Transverse colon (tissue), 4 donors: ENCODE data around the gene RUFY4. TPM values are rescaled to one million over a fixed set of nuclear protein-coding genes. Genes with fewer than 3 reads are reported as not detected.

Source experiments
- DNase-seq: peaks from one replicate; pipeline ENCODE4 v3.0.0-alpha.2; 2019
- H3K27ac ChIP-seq, 4 donors: fragments of 200-600 bp; sonication (generic); 2 replicates each; pipeline ENCODE4 v1.5.1; 2016 to 2018; ENCODE audit warnings: inconsistent platforms in 4 of 4
- H3K27me3 ChIP-seq: fragments of 200-600 bp; sonication (generic); 2 replicates; pipeline ENCODE4 v1.5.1; 2017; ENCODE audit warnings: inconsistent platforms
- H3K36me3 ChIP-seq, 4 donors: fragments of 200-600 bp; sonication (generic); 2 replicates each; pipeline ENCODE4 v1.5.1; 2017 to 2019; ENCODE audit warnings: inconsistent platforms in 4 of 4
- H3K4me1 ChIP-seq, 4 donors: fragments of 200-600 bp; sonication (generic); 2 replicates each; pipeline ENCODE4 v1.5.1; 2017 to 2020; ENCODE audit warnings: inconsistent platforms in 4 of 4
- H3K4me3 ChIP-seq, 4 donors: fragments of 200-600 bp; sonication (generic); 1 replicate in 1 of 4; 2 replicates in 3 of 4; pipeline versions ENCODE4 v1.5.1 to v1.6.1; 2017 to 2019; ENCODE audit warnings: inconsistent platforms in 4 of 4
- H3K9me3 ChIP-seq, 2 donors: fragments of 200-600 bp; sonication (generic); 2 replicates each; pipeline ENCODE4 v1.5.1; 2017 to 2019; ENCODE audit warnings: inconsistent platforms in 2 of 2
- CTCF ChIP-seq, 5 experiments: fragments of 200-600 bp in 3 of 5; fragments of 450-650 bp in 2 of 5; sonication (generic) in 3 of 5; IDR thresholded peaks; 1 replicate in 2 of 5; 2 replicates in 3 of 5; pipeline ENCODE4 v1.5.1; 2016 to 2017; ENCODE audit warnings: antibody characterized with exemption in 5 of 5, inconsistent platforms in 3 of 5, mild to moderate bottlenecking in 2 of 5, moderate library complexity in 1 of 5
- EP300 ChIP-seq: sonication (generic); formaldehyde crosslinking; IDR thresholded peaks from one replicate; pipeline ENCODE4 v1.6.1; 2017; ENCODE audit warnings: antibody characterized with exemption, low read depth
- POLR2A ChIP-seq: fragments of 450-650 bp; IDR thresholded peaks from one replicate; pipeline ENCODE4 v1.6.1; 2016; ENCODE audit warnings: antibody characterized with exemption, mild to moderate bottlenecking, moderate library complexity
- POLR2AphosphoS5 ChIP-seq, 3 donors: sonication (generic); formaldehyde crosslinking; IDR thresholded peaks; one replicate each; pipeline ENCODE4 v1.6.1; 2016; ENCODE audit warnings: antibody characterized with exemption in 3 of 3
- WGBS, 2 donors: methylation state at CpG; one replicate each; pipeline ENCODE4 v1.1.5; 2018; ENCODE audit warnings: low coverage in 1 of 2; 5-methylcytosine and 5-hydroxymethylcytosine counted together
- in situ Hi-C, 4 donors: fragments of 200-750 bp; cut with MboI; loops; one replicate each; pipeline versions ENCODE4 v1.15.0 to v1.15.1; 2017; ENCODE audit warnings: low sequenced_read_pairs in 3 of 4, low pct_ligation_motif_present in 1 of 4, low pct_unique_long_range_greater_than_20kb in 1 of 4
- intact Hi-C: fragments of 100-400 bp; cut with DNase I; formaldehyde crosslinking; loops from one replicate; pipeline ENCODE4 v1.15.1; 2023; ENCODE audit warnings: low total_unique reads
- total RNA-seq, 4 donors: library from RNA; depleted of rRNA; stranded (reverse); fragments of >200 nt; gene quantifications; one replicate each; pipeline ENCODE4 v1.1.0, GENCODE V29; 2016

The RUFY4 gene
- total RNA-seq, 4 donors from 2014 or later, result 1.9 TPM; not detected in 3

GRCh38 chr2:218021536-218022071, 47.4 kb upstream of the RUFY4 start:
- WGBS, 2 donors, result 66 to 84% methylated on average over 4 to 12 of the region's 12 CpGs
- H3K36me3 ChIP-seq, result no peaks in the 10 kb centered on the region
- no peaks in the 10 kb centered on the region for H3K27me3 ChIP-seq
- no peaks in the 10 kb centered on the region for H3K9me3 ChIP-seq
- peaks cover 0 to 5% (median 0%) of the 10 kb centered on the region in 4 donors for H3K4me1 ChIP-seq
- intact Hi-C loops (no loop called here), in situ Hi-C loops (loop anchor here in 1 of 4 donors (25.0 kb wide), 1 partner anchor 234 kb away; no protein-coding TSS in a partner anchor)
- H3K4me3 ChIP-seq, result no peak overlapping the region
- no peak for TF ChIP-seq POLR2AphosphoS5 (IDR thresholded peaks at IDR 0.05)
- TF ChIP-seq EP300, result no peak
- no peak for TF ChIP-seq CTCF (IDR thresholded peaks at IDR 0.05)
- no peak for TF ChIP-seq POLR2A
- H3K27ac ChIP-seq, result no peak overlapping the region
- DNase-seq, result no peak

- H3K4me3 ChIP-seq, result no peak overlapping the region
- H3K27ac ChIP-seq, result no peak overlapping the region
- H3K27me3 ChIP-seq, result no peaks in the 10 kb centered on the region
- in situ Hi-C loops (loop anchor here in 1 of 4 donors (25.0 kb wide), 1 partner anchor 235 kb away; no protein-coding TSS in a partner anchor), intact Hi-C loops (no loop called here)
- 85% methylated on average over 9 of the region's 10 CpGs; no CpG with 5 or more reads in 1 of the 2 donors for WGBS, 2 donors
- no peaks in the 10 kb centered on the region for H3K9me3 ChIP-seq
- TF ChIP-seq POLR2A, result no peak
- no peak for TF ChIP-seq EP300
- TF ChIP-seq POLR2AphosphoS5 (IDR thresholded peaks at IDR 0.05), result no peak
- no peak for TF ChIP-seq CTCF (IDR thresholded peaks at IDR 0.05)
- H3K4me1 ChIP-seq, result peaks cover 0 to 5% (median 0%) of the 10 kb centered on the region in 4 donors
- H3K36me3 ChIP-seq, result no peaks in the 10 kb centered on the region
- DNase-seq, result no peak
Measured at GRCh38 chr2:218022131-218022850, 46.8 kb upstream of the RUFY4 start.

- Histone ChIP-seq H3K27ac (no peak overlapping the region), H3K27me3 (no peaks in the 10 kb centered on the region), H3K9me3 (no peaks in the 10 kb centered on the region), H3K36me3 (no peaks in the 10 kb centered on the region), H3K4me1 (peaks cover 0 to 2% (median 0%) of the 10 kb centered on the region in 4 donors), H3K4me3 (no peak overlapping the region)
- in situ Hi-C loops (loop anchor here in 1 of 4 donors (25.0 kb wide), 1 partner anchor 236 kb away; no protein-coding TSS in a partner anchor), intact Hi-C loops (no loop called here)
- TF ChIP-seq POLR2A, result no peak
- TF ChIP-seq EP300, result no peak
- no peak for TF ChIP-seq POLR2AphosphoS5 (IDR thresholded peaks at IDR 0.05)
- TF ChIP-seq CTCF (IDR thresholded peaks at IDR 0.05), result no peak
- whole genome bisulfite sequencing, 2 donors, result 60 to 77% methylated on average over 1 to 7 of the region's 7 CpGs
- DNase-seq, result no peak
Measured at GRCh38 chr2:218022851-218023530, 46.1 kb upstream of the RUFY4 start.

GRCh38 chr2:218023636-218024035, 45.4 kb upstream of the RUFY4 start:
- no peak overlapping the region for H3K4me3 ChIP-seq
- in situ Hi-C loops (loop anchor here in 1 of 4 donors (25.0 kb wide), 1 partner anchor 236 kb away; no protein-coding TSS in a partner anchor), intact Hi-C loops (no loop called here)
- no peak for DNase-seq
- no peak overlapping the region for H3K27ac ChIP-seq
- no peaks in the 10 kb centered on the region for H3K27me3 ChIP-seq
- WGBS, 2 donors, result 77 to 90% methylated on average over 2 to 3 of the region's 3 CpGs
- no peaks in the 10 kb centered on the region for H3K4me1 ChIP-seq
- TF ChIP-seq POLR2AphosphoS5 (IDR thresholded peaks at IDR 0.05), result no peak
- no peak for TF ChIP-seq CTCF (IDR thresholded peaks at IDR 0.05)
- no peak for TF ChIP-seq POLR2A
- no peaks in the 10 kb centered on the region for H3K9me3 ChIP-seq
- no peaks in the 10 kb centered on the region for H3K36me3 ChIP-seq
